NB4 (cell line): ENCODE measurements around the gene CDH1.

ENCODE experiments used
- MYC ChIP-seq: IDR thresholded peaks from 2 replicates; pipeline ENCODE4 v1.6.1; 2011; ENCODE audit warnings: low read depth, low read length
- TF ChIP-seq, protein P1 (sequence below): IDR thresholded peaks from one replicate; pipeline ENCODE4 v1.5.1; 2012; ENCODE audit warnings: low read depth, low read length

DNA sequence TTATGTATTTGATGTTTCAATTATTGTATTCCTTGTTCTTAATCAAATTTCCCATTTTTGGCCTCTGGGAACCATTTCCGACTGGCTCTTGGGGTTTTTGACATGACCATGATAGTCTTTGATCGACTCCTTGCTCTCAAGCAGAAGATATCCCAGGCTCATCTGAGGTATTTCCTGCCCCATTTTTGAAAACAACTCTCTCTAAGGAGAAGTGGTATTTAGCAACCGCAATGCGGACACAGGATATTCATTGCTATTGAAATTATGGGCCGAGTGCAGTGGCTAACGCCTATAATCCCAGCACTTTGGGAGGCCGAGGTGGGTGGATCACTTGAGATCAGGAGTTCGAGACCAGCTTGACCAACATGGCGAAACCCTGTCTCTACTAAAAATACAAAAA, 111.7 kb downstream of the CDH1 start:
- TF ChIP-seq, protein P1, sequence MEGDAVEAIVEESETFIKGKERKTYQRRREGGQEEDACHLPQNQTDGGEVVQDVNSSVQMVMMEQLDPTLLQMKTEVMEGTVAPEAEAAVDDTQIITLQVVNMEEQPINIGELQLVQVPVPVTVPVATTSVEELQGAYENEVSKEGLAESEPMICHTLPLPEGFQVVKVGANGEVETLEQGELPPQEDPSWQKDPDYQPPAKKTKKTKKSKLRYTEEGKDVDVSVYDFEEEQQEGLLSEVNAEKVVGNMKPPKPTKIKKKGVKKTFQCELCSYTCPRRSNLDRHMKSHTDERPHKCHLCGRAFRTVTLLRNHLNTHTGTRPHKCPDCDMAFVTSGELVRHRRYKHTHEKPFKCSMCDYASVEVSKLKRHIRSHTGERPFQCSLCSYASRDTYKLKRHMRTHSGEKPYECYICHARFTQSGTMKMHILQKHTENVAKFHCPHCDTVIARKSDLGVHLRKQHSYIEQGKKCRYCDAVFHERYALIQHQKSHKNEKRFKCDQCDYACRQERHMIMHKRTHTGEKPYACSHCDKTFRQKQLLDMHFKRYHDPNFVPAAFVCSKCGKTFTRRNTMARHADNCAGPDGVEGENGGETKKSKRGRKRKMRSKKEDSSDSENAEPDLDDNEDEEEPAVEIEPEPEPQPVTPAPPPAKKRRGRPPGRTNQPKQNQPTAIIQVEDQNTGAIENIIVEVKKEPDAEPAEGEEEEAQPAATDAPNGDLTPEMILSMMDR = no peak
- TF ChIP-seq MYC = no peak
